ENCODE data around the gene SRPK1.

Gene SRPK1

DNA sequence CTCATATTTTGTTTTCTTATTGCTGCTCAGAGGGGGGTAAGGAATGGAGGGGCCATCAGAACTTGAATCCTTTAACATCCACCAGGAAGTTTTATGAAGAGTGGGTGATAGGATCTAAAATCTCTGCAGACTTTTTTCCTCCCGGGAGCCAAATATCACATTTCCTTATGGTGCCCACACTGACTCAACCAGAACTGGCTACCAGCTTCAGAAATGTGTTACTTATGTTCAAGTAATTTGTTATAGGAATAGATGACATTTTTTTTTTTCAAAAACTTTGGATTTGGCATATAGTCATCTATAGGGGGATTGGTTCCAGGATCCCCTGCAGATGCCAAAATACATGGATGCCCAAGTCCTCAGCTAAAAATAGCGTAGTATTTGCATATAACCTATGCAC is 97.3 kb downstream of the SRPK1 start:
- no peak for DNase-seq (ENCODE audit: low read depth in 2 of 2)

DNA sequence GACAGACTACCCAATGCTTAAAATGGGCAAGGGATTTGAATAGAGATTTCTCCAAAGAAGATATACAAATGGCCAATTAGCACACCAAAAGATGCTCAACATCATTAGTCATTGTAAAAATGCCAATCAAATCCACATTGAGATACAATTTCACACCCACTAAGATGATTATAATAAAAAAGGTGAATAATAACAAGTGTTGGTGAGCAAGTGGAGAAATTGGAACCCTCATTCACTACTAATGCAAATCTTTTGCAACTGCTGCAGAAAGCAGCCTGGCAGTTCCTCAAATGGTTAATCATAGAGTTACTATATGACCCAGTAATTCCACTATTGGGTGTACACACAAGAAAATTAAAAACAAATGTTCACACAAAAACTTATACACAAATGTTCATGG is 103.4 kb downstream of the SRPK1 start:
- DNase-seq (ENCODE audit: low read depth in 2 of 2), result no peak

DNA sequence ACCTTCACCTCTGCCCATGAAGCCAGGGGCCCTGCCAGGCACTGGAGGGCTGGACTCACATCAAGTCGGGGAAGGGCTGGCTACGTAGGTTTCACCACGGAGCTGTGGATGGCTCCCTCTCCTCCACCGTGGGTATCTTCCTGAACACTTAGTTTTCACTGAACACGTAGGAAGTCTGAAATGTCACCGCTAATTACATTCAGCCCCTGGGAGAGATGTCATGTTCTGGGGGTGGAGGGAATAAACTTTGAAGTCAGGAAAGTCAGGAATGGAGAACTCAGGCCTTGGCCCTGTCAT is 109.3 kb downstream of the SRPK1 start:
- no peak for DNase-seq (ENCODE audit: low read depth in 2 of 2)

DNA sequence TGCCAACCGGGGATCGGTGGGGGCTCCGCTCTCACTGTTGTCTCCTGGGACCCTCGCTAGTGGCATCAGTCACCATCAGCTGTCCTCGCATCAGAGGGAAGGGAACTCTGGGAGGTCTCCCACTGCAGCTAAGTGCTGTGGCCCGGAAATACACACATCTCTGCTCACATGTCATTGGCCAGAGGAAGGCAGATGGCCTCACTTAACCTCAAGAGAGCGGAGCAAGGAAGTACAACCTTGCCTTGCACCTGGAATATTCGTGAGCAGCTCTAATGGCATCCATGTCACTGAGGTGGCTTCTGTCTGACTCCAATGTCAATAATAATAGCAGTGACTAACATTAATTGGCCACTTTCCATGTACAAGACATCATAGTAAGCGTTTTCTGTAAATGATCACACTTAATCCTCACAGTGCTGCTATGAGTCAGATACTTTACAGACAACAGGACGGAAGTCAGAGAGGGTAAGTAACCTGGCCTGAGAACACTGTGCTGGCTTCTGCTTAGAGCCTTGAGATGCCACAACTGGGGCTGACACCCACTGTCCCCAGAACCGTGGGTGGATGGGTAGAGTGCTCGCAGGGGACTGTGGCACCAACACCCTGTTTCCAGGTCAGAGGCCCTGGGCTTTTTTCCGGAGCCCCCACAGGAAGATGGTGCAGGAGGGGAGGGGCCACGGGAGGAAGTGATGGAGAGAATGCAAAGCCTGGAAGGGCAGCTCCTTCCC is 109.8 kb downstream of the SRPK1 start:
- peak; percentile 7 to 16 for DNase-seq (ENCODE audit: low read depth in 2 of 2)

DNA sequence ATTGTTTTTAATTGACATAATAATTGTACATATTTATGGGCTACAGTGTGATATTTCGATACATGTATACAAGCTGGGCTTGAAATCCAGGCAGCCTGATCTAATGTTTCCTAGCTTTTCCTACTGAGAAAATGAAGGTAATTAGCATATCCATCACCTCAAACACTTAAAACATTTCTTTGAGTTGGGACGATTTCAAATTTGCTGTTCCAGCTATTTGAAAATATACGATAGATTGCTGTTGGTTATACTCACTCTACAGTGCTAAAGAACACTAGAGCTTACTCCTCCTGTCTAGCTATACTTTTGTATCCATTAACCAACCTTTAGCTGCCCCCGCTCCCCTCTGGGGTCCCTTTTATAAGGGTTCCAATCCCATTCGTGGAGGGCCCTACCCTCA is 111.1 kb downstream of the SRPK1 start:
- DNase-seq (ENCODE audit: low read depth in 2 of 2), result no peak

DNA sequence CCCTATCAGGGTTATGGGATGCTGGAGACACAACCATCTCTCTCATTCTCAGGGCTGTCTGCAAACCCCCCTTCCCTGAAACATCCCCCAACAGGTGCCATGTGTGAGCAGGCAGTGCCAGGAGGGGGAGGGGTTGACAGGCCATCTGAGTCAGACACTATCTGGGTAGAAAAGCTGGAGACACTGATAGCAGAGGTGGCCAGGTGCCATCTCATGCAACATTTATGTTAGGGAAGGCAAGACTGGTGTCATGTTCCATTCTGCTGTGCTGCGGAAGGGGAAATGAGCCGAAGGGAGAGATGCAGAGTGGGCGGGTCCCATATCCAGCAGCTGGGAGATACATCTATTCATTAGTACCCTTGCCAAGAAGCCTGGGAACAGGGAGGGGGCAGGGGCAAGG is 112.2 kb downstream of the SRPK1 start:
- no peak for DNase-seq (ENCODE audit: low read depth in 2 of 2)

DNA sequence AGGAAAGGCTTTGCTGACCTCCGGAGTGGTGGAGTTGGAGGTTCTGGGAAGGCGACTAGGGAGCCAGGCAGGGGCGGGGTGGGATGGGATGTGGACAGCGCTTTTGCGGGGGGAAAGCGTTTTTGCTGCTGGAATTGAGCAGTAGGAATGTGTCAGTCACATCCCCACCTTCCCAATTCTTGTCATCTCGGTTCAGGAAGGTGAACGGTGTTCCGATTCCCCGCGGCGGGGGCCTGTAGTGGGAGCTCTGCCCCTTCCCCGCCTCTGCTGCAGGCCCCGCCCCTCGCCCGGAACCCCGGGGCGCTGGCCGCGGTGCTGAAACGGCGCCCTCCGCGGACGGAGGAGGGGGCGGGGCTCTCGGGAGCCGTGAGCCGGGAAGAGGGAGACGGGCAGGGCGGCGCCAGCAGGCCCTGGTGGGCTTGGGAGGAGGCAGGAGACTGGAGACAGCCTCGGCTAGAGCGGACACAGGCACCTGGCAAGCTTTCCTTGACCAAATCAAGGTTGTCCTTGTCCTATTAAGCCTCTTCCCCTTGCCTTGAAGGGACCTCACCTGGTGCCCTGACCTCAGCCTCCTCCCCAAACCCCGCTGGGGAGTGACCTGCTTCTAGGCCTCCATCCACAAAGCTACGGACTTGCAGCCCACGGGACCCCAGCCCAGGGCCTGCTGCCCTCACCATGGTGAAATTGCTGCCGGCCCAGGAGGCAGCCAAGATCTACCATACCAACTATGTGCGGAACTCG is 115.7 kb downstream of the SRPK1 start, which contains the start of gene LHFPL5:
LHFPL5 (plus strand) TSS at position 357 of the 741 bp plus-strand sequence; CDS start at position 676, 319 bp downstream.
- no peak for DNase-seq (ENCODE audit: low read depth in 2 of 2)

DNA sequence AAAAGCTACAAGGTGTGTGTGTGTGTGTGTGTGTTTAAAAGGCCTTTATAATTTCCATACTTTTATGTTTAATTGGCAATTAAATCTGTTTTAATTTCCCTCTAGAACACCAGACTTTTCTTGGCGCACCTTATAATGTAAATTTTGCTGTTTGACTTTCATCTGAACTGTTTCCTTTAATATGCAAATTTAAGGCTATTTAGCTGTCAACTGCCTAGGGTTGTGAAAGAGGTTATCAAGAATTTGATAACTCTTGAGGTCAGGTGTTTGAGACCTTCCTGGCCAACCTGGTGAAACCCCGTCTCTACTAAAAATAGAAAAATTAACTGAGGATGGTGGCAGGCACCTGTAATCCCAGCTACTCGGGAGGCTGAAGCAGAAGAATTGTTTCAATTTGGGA is 119.8 kb downstream of the SRPK1 start:
- DNase-seq (ENCODE audit: low read depth in 2 of 2), result no peak

DNA sequence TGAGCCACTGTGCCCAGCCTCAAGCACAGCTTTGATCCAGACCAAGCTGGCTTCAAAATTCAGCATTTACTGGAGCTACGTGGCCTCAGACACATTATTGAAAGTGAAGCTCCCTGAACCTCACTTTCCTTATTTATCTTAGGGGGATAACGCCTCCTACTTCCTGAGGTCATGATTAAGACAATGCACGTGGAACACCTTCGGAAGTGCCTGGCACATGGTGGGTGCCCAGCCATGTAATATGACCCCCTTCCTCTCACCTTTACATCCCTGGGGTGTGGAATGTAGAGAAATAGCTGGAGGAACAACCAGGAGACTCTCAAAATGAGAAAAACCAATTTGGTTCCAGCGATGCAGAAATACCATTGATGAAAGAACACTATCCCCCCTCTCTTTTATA is 122.2 kb downstream of the SRPK1 start:
- no peak for DNase-seq (ENCODE audit: low read depth in 2 of 2)

DNA sequence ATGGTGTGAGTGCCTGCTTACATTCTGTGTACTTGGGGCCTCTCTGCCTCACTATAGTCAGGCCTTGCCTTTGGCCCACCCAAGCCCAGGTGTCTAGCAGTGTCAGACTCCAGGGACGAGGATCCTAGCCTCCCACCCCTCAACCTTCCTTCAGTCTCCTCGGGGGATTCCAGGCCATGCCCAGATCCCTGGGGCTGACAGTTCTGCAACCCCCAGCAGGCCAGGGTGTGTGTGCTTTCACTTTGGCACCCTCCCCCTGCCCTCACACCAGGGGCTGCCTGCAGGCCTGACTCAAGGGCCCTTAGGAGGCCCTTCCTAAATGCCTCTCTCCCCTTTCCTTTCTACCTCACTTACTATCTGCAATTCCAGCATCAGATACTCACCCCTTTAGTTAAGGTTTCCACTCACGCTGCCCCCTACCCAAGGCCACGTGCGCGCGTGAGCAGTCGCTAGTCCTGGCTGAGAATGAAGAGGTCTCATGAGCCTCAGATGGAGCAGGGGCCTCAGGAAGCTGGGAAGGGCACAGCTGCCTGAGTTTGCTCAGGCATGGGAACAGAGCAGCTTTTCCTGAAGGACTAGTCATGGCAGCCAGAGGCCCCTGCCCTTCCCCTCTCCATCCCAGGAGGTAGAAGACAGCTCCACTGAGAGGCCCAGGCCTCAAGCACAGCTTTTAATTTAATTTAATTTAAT is 122.9 kb downstream of the SRPK1 start:
- no peak for DNase-seq (ENCODE audit: low read depth in 2 of 2)

DNA sequence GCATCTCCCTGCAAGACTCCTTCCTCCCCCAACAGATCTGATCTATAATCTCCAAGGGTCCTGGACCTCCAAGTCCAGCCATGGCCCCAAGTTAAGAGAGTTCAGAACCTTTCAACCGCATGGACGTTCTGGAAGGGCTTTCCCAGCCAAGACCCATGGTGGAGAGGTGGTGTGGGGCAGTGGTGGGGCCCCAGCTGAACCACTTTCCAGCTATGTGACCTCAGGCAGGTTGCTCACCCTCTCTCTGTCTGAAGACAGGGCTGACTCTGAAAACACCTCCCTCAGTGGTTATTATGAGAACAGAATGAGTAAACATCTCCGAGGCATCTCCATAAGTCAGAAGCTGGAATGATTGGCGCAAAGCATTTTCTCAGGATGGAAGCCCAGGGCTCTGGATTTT is 124.7 kb downstream of the SRPK1 start:
- no peak for DNase-seq (ENCODE audit: low read depth in 2 of 2)

DNA sequence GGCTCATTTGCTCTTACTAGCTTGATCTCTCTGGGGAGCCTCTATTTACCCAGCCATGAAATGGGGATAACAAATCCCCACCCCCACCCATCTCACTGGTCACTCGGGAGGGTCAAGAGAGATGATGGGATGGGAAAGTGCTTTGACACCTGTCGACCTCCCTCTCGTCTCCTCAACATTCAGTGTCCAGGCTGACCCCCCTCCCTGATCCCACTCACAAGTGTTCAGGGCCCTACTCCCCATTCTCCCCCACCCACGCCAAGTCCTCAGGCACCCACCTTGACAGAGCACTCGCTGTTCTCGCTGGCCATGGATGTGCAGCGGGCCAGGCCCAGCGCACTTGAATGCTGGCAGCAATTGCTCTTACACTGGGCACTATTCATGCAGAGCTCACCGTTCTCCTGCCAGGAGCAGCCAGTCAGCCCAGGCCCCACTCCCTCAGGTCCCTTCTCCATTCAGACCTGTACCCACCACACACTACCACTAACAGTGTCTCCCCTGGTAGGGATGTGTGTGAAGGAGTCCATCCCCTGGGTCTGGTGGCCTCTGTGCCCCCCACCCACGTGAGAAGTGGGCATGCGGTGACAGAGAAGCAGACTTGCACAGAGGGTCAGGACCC is 125.3 kb downstream of the SRPK1 start:
- no peak for DNase-seq (ENCODE audit: low read depth in 2 of 2)

DNA sequence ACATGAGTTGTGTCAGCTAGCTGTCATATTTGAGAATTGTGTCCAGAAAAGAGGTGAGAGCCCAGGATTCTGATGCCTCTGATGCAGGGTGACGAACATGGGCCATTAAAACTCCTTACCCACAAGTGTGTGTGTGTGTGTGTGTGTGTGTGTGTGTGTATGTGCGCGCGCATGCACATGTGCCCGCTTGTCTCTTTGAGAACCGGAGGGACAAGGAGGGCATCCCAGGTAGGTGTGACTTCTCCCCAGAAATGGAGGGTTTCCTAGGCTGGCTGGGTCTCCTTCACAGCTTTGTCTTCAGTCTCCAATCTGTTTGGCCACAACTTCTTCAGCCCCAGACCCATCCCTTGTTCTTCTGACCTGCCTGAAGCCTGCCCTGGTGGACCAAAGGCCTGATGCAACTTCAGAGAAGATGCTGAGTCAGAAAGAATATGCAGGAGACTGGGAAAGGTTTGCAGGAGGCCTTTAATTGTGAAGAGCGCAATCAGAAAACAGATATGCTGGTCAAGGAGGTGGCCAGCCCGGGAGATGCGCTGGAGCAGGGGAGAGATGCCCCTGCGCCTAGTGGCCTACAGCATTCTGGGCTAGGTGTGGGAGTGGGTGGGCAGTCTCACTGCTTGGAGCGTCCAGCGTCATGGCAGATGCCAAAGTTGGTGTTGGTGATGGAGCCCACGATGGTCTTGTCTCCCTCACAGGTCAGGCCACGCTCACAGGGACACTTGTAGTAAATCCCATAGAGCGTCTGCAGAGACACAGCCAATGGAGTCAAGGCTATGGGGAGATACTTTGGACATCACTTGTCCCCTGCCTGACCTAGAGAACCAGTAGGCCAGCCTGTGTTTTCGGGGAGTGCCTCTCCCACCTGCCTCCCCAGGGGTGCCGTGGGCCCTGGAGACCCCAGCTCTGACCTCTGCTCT is 126.1 kb downstream of the SRPK1 start:
- no peak for DNase-seq (ENCODE audit: low read depth in 2 of 2)

DNA sequence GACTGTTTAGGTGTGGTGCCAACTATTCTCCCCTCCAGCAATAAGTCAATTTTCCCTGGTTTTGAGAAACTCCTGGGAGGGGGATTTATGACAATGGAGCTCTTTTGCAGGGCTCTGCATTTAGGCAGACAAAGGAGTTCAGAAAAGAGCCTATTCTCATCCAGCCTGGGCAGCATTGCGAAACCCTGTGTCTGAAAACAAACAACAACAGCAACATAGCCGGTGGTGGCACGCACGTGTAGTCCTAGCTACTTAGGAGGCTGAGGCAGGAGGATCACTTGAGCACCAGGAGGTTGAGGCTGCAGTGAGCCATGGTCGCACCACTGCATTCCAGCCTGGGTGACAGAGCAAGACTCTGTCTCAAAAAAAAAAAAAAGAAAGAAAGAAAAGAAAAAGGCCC is 130.2 kb downstream of the SRPK1 start:
- no peak for DNase-seq (ENCODE audit: low read depth in 2 of 2)

DNA sequence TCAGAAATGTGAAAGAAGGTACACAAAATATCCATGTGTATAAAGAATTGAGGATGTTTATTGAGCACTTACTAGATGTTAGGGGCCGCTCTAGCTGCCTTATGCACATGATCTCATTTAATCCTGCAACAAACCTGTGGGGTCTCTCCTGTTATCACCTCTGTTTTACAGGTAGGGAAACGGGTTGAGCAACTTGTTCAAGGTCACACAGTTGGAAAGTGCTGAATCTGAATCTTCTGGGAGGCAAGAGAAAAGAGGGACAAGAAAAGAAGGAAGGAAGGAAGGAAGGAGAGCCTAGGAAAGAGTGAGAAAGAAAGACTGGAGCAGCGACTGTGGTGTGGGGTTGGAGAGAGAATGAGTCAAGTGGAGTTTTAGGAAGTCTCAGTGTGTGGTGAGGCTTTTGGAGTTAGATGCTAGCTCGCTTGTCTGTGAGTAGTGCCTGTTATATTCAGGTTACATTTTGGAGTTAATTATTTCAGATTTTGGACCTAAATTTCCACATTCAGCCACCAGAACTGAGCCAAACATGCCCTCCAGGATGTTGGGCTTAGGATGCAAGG is 132.4 kb downstream of the SRPK1 start:
- DNase-seq (ENCODE audit: low read depth in 2 of 2), result no peak

DNA sequence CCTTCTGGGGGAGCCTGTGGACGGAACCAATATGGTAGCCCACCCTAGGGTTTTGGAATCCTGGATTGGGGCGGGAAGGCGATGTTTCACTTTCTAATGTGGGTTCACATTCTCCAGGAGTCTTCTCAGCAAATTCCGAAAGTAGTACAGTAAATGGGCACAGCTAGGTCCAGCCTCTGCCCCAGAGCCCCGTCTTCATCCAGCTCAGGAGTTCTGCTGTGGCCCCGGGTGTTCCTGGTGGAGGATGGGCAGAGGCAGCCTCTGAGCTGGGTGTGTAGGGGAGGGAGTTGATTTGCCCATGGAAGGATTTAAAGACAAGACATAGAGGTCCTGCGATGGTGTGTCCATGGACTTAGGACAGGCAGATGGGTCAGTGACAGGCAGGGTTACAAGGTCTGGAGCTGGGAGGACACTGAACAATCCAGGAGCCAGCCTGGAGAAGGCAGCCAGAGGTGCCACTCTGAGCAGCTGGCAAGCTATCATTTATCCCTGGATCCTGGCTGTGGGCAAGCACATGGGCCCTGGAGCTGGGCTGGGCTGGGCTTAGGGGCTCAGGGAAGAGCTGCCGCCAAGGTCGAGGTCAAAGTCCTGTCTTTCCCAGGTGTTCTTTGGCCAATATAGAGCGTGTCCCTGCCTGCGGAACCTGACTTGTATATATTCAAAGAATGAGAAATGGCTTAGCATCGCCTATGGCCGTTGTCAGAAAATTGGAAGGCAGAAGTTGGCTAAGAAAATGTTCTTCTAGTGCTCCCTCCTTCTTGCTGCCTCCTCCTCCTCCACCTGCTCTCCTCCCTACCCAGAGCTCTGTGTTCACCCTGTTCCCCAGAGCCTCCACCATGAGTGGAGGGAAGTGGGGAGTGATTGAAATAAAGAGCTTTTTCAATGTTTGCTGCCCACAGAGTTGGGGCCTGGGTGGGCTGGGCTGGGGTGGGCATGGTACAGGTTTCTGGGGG is 133.4 kb downstream of the SRPK1 start:
- no peak for DNase-seq (ENCODE audit: low read depth in 2 of 2)

DNA sequence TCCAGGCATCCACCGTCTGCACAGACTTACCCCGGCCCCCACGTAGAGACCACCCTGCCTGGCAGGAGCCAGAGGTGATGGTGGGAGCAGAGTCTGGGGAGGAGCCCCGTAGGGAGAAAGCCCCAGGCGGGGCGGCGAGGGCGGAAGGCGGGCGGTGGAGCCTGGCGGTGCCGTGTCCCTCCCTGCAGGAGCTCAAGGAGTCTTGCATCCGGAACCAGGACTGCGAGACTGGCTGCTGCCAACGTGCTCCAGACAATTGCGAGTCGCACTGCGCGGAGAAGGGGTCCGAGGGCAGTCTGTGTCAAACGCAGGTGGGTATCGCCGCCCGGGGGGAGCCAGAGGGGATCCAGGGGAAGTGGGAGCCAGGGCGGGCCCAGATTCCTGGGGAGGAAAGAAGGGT is 134.1 kb downstream of the SRPK1 start:
- DNase-seq (ENCODE audit: low read depth in 2 of 2), result no peak

DNA sequence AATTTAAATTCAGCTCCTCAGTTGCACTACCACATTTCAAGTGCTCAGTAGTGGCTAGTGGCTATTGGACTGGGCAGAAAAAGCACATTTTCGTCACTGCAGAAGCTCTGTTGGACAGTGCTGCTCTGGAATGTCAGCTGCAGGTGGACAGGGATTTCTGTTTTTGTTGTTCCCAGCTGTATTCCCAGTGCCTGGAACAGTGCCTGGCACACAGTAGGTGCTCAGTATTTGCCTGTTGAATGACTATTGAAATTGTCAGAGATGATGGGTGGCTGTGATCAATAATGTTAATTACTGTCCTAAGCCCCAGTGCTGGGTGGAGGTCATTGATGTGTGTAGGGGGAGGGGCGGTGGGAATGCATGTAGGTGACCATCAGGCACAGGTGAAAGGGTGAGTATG is 134.6 kb downstream of the SRPK1 start:
- DNase-seq (ENCODE audit: low read depth in 2 of 2), result no peak

DNA sequence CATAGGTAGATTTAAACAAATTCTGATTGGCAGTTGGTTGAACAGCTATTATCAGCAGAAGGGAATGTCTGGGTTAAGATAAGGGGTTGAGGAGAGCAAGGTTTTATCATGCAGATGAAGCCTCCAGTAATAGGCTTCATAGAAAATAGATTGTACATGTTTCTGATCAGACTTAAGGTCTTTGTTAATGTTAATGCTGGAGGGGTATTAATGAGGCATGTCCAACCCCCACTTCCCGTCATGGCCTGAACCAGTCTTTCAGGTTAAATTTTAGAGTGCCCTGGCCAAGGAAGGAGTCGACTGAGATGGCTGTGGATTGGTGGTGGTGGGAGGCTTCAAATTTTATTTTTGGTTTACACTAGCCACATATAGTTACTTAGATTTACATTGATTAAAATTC is 136.7 kb downstream of the SRPK1 start:
- no peak for DNase-seq (ENCODE audit: low read depth in 2 of 2)
